ENCODE results near the gene DIDO1.
"Not testable (repeated sequence)": the region's sequence is repeated elsewhere in the genome, so short reads cannot be mapped to it uniquely, and the experiment has no call there.

Gene DIDO1

GRCh38 chr20:62855120-62855519 lies 71.2 kb downstream of the DIDO1 start:
- Histone ChIP-seq H3K36me3 (ENCODE audit: control insufficient read depth, insufficient read depth, low read length) (peaks cover 3% of the 10 kb centered on the region), H3K4me3 (replicated peaks; ENCODE audit: low read depth, low read length) (no peak overlapping the region), H3K27me3 (replicated peaks; ENCODE audit: control insufficient read depth, insufficient read depth, low read length) (no peaks in the 10 kb centered on the region)
- TF ChIP-seq CTCF (IDR thresholded peaks at IDR 0.05; ENCODE audit: insufficient read depth, low read length, poor library complexity, severe bottlenecking), result no peak
- DNase-seq (ENCODE audit: extremely low read depth, insufficient read length), result no peak

- no peak for TF ChIP-seq CTCF (IDR thresholded peaks at IDR 0.05; ENCODE audit: insufficient read depth, low read length, poor library complexity, severe bottlenecking)
- H3K36me3 ChIP-seq (ENCODE audit: control insufficient read depth, insufficient read depth, low read length), result peaks cover 3% of the 10 kb centered on the region
- no peaks in the 10 kb centered on the region for H3K27me3 ChIP-seq (replicated peaks; ENCODE audit: control insufficient read depth, insufficient read depth, low read length)
- DNase-seq (ENCODE audit: extremely low read depth, insufficient read length), result no peak
- H3K4me3 ChIP-seq (replicated peaks; ENCODE audit: low read depth, low read length), result no peak overlapping the region
These were observed 72.2 kb downstream of the DIDO1 start for GRCh38 chr20:62854121-62854520.

- not testable (repeated sequence) for H3K27me3 ChIP-seq (replicated peaks; ENCODE audit: control insufficient read depth, insufficient read depth, low read length); DNase-seq (ENCODE audit: extremely low read depth, insufficient read length); H3K4me3 ChIP-seq (replicated peaks; ENCODE audit: low read depth, low read length); H3K36me3 ChIP-seq (ENCODE audit: control insufficient read depth, insufficient read depth, low read length)
These were observed 73.0 kb downstream of the DIDO1 start for GRCh38 chr20:62853304-62853703.

- DNase-seq (ENCODE audit: extremely low read depth, insufficient read length), result no peak
- Histone ChIP-seq H3K4me3 (replicated peaks; ENCODE audit: low read depth, low read length) (no peak overlapping the region), H3K27me3 (replicated peaks; ENCODE audit: control insufficient read depth, insufficient read depth, low read length) (no peaks in the 10 kb centered on the region), H3K36me3 (ENCODE audit: control insufficient read depth, insufficient read depth, low read length) (peaks cover 3% of the 10 kb centered on the region)
- TF ChIP-seq CTCF (IDR thresholded peaks at IDR 0.05; ENCODE audit: insufficient read depth, low read length, poor library complexity, severe bottlenecking), result no peak
These were observed 73.5 kb downstream of the DIDO1 start for GRCh38 chr20:62852841-62853240.

GRCh38 chr20:62852196-62852595 lies 74.1 kb downstream of the DIDO1 start:
- peaks cover 3% of the 10 kb centered on the region for H3K36me3 ChIP-seq (ENCODE audit: control insufficient read depth, insufficient read depth, low read length)

GRCh38 chr20:62850333-62850974 lies 75.9 kb downstream of the DIDO1 start:
- H3K4me3 ChIP-seq (replicated peaks; ENCODE audit: low read depth, low read length), result no peak overlapping the region
- DNase-seq (ENCODE audit: extremely low read depth, insufficient read length), result no peak
- H3K27me3 ChIP-seq (replicated peaks; ENCODE audit: control insufficient read depth, insufficient read depth, low read length), result no peaks in the 10 kb centered on the region
- TF ChIP-seq CTCF (IDR thresholded peaks at IDR 0.05; ENCODE audit: insufficient read depth, low read length, poor library complexity, severe bottlenecking), result no peak
- no peaks in the 10 kb centered on the region; the same call in none of the 2 replicates for H3K36me3 ChIP-seq (ENCODE audit: control insufficient read depth, insufficient read depth, low read length)

More at GRCh38 chr20:62852196-62852595, 74.1 kb downstream of the DIDO1 start:
- no peak for TF ChIP-seq CTCF (IDR thresholded peaks at IDR 0.05; ENCODE audit: insufficient read depth, low read length, poor library complexity, severe bottlenecking)
- Histone ChIP-seq H3K4me3 (replicated peaks; ENCODE audit: low read depth, low read length) (no peak overlapping the region), H3K27me3 (replicated peaks; ENCODE audit: control insufficient read depth, insufficient read depth, low read length) (no peaks in the 10 kb centered on the region)
- no peak for DNase-seq (ENCODE audit: extremely low read depth, insufficient read length)

Measured in GM06990 (cell line).